MM.1S (cell line): ENCODE measurements around the gene SEMA3G.

Experiments
- DNase-seq: peaks from one replicate; pipeline ENCODE4 v3.0.0-alpha.2; 2015
- H2AFZ ChIP-seq: fragments of 300-600 bp; sonication (generic); 2 replicates; pipeline ENCODE4 v1.6.0; 2016; ENCODE audit warnings: antibody characterized with exemption, low read length
- H3F3A ChIP-seq: fragments of 300-600 bp; sonication (generic); 2 replicates; pipeline ENCODE4 v1.6.1; 2016; ENCODE audit warnings: mild to moderate bottlenecking, antibody characterized with exemption, low read length, moderate library complexity, mixed read lengths; ENCODE audit not compliant: insufficient read depth
- H3K27ac ChIP-seq: fragments of 300-600 bp; sonication (generic); 2 replicates; pipeline ENCODE4 v1.5.1; 2016; ENCODE audit warnings: mild to moderate bottlenecking, low read length
- H3K27me3 ChIP-seq: fragments of 300-600 bp; sonication (generic); replicated peaks from 2 replicates; pipeline ENCODE4 v1.6.0; 2016; ENCODE audit warnings: low read length; ENCODE audit not compliant: insufficient read depth
- H3K36me3 ChIP-seq: fragments of 300-600 bp; sonication (generic); replicated peaks from 2 replicates; pipeline ENCODE4 v1.6.1; 2016; ENCODE audit warnings: mild to moderate bottlenecking, low read length, mixed read lengths; ENCODE audit not compliant: insufficient read depth
- H3K4me1 ChIP-seq: fragments of 300-600 bp; sonication (generic); 2 replicates; pipeline ENCODE4 v1.6.1; 2016; ENCODE audit warnings: low read length, mixed read lengths
- H3K4me2 ChIP-seq: fragments of 300-600 bp; sonication (generic); 2 replicates; pipeline ENCODE4 v1.6.0; 2016; ENCODE audit warnings: low read depth, low read length
- H3K4me3 ChIP-seq: fragments of 300-600 bp; sonication (generic); 2 replicates; pipeline ENCODE4 v1.5.1; 2016; ENCODE audit warnings: low read length, mixed read lengths
- H3K79me2 ChIP-seq: fragments of 300-600 bp; sonication (generic); 2 replicates; pipeline ENCODE4 v1.6.1; 2016; ENCODE audit warnings: mixed run types, low read length, mixed read lengths
- H3K9ac ChIP-seq: fragments of 300-600 bp; sonication (generic); 2 replicates; pipeline ENCODE4 v1.6.1; 2016; ENCODE audit warnings: low read length, mixed read lengths
- H3K9me2 ChIP-seq: fragments of 300-600 bp; sonication (generic); replicated peaks from 2 replicates; pipeline ENCODE4 v1.6.1; 2016; ENCODE audit warnings: mild to moderate bottlenecking, low read length, mixed read lengths; ENCODE audit not compliant: insufficient read depth
- H3K9me3 ChIP-seq: fragments of 300-600 bp; sonication (generic); replicated peaks from 2 replicates; pipeline ENCODE4 v1.6.1; 2016; ENCODE audit warnings: mild to moderate bottlenecking, low read length, mixed read lengths; ENCODE audit not compliant: insufficient read depth
- H4K20me1 ChIP-seq: fragments of 300-600 bp; sonication (generic); 2 replicates; pipeline ENCODE4 v1.6.1; 2016; ENCODE audit warnings: mild to moderate bottlenecking, low read length, moderate library complexity, mixed read lengths; ENCODE audit not compliant: insufficient read depth
- CTCF ChIP-seq: fragments of 300-600 bp; sonication (generic); IDR thresholded peaks from 2 replicates; pipeline ENCODE4 v1.5.1; 2016; ENCODE audit warnings: antibody characterized with exemption, low read length, mixed read lengths
- EZH2 ChIP-seq: fragments of 300-600 bp; sonication (generic); optimal IDR thresholded peaks from 2 replicates; pipeline ENCODE3; 2017; ENCODE audit warnings: low read depth, mild to moderate bottlenecking, antibody characterized with exemption, low read length, mixed read lengths
- EZH2phosphoT487 ChIP-seq: fragments of 300-600 bp; sonication (generic); IDR thresholded peaks from 2 replicates; pipeline ENCODE4 v1.6.1; 2018; ENCODE audit warnings: antibody characterized with exemption, low read length

The SEMA3G gene

GRCh38 chr3:52405066-52405465 lies 39.8 kb downstream of the SEMA3G start:
- DNase-seq, result no peak
- H3K27me3 ChIP-seq, result no peaks in the 10 kb centered on the region
- no peak overlapping the region for H3K4me2 ChIP-seq
- no peaks in the 10 kb centered on the region; the same call in 1 of the 2 replicates for H3K36me3 ChIP-seq
- H3K9me2 ChIP-seq, result no peaks in the 10 kb centered on the region
- H3K9ac ChIP-seq, result no peak overlapping the region
- peaks cover 33% of the 10 kb centered on the region for H3K79me2 ChIP-seq
- H3F3A ChIP-seq, result no peaks in the 10 kb centered on the region
- H3K9me3 ChIP-seq, result no peaks in the 10 kb centered on the region
- peaks cover 7% of the 10 kb centered on the region; the same call in 1 of the 2 replicates for H3K4me1 ChIP-seq
- no peaks in the 10 kb centered on the region for H4K20me1 ChIP-seq
- no peak overlapping the region for H2AFZ ChIP-seq
- no peak overlapping the region for H3K4me3 ChIP-seq
- TF ChIP-seq CTCF (no peak), EZH2 (no peak), EZH2phosphoT487 (no peak)
- H3K27ac ChIP-seq, result no peak overlapping the region

- Histone ChIP-seq H3K9me3 (no peaks in the 10 kb centered on the region), H3K9me2 (no peaks in the 10 kb centered on the region), H3K36me3 (no peaks in the 10 kb centered on the region; the same call in 1 of the 2 replicates), H3K4me2 (no peak overlapping the region), H3K79me2 (peaks cover 29% of the 10 kb centered on the region), H3F3A (no peaks in the 10 kb centered on the region), H2AFZ (no peak overlapping the region), H3K27ac (no peak overlapping the region), H3K4me3 (no peak overlapping the region), H3K9ac (no peak overlapping the region), H4K20me1 (no peaks in the 10 kb centered on the region), H3K4me1 (peaks cover 7% of the 10 kb centered on the region; the same call in 1 of the 2 replicates), H3K27me3 (no peaks in the 10 kb centered on the region)
- TF ChIP-seq EZH2phosphoT487 (no peak), EZH2 (no peak), CTCF (no peak)
- no peak for DNase-seq
Observed at GRCh38 chr3:52404391-52404790, 40.5 kb downstream of the SEMA3G start.

DNA sequence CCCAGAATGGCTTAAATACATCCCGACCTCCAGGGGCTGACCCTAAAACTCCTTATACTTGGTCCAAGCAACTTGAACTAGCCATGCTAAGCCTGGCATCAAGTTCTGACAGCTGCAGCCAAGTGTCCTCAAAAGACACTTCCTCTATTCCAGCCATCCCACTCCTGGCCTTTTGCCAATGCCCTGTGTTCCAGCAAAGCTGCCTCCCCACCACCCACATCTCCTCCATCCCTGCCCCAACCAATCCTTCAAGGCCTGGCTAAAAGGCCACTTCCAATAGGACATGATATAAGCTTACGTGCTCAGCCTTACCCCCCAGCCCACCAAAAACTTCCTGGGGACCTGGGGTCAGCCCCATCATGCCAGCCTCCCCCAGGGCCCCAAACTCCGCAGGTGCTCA lies 40.9 kb downstream of the SEMA3G start:
- peaks cover 6% of the 10 kb centered on the region; the same call in 1 of the 2 replicates for H3K4me1 ChIP-seq
- H3K4me2 ChIP-seq, result no peak overlapping the region
- H3K4me3 ChIP-seq, result no peak overlapping the region
- no peaks in the 10 kb centered on the region for H3K9me2 ChIP-seq
- H4K20me1 ChIP-seq, result no peaks in the 10 kb centered on the region
- H3K27me3 ChIP-seq, result no peaks in the 10 kb centered on the region
- H3K79me2 ChIP-seq, result peaks cover 25% of the 10 kb centered on the region
- no peak for DNase-seq
- H2AFZ ChIP-seq, result no peak overlapping the region
- no peaks in the 10 kb centered on the region for H3K9me3 ChIP-seq
- no peaks in the 10 kb centered on the region for H3F3A ChIP-seq
- no peak overlapping the region for H3K27ac ChIP-seq
- no peak overlapping the region for H3K9ac ChIP-seq
- no peaks in the 10 kb centered on the region; the same call in 1 of the 2 replicates for H3K36me3 ChIP-seq
- TF ChIP-seq EZH2 (no peak), CTCF (no peak), EZH2phosphoT487 (no peak)
